ENCODE data around the gene TRO.

- TF ChIP-seq TAF1 (IDR thresholded peaks at IDR 0.05; ENCODE audit: borderline replicate concordance, insufficient read depth, low read length) = no peak
- no peak for TF ChIP-seq REST (IDR thresholded peaks at IDR 0.05; ENCODE audit: insufficient read depth in 1 of 2, low read depth in 2 of 2, low read length in 2 of 2)
- TF ChIP-seq POLR2AphosphoS5 (IDR thresholded peaks at IDR 0.05; ENCODE audit: low read depth, low read length) = no peak
- no peak for TF ChIP-seq SIN3A (IDR thresholded peaks at IDR 0.05; ENCODE audit: borderline replicate concordance, insufficient read depth, low read length)
- no peak for TF ChIP-seq FOXP2 (optimal IDR thresholded peaks at IDR 0.05; ENCODE audit: borderline replicate concordance, extremely low read depth, extremely low read length, insufficient read depth)
Measured at GRCh38 chrX:54920610-54921426, at the start of gene TRO.

All from PFSK-1 (cell line).